ENCODE results near the gene ATP6V1A. TPM values are rescaled to one million over a fixed set of nuclear protein-coding genes. Genes with fewer than 3 reads are reported as not detected.

The ATP6V1A gene
- total and polyA plus RNA-seq, 2 of the 13 experiments (the other 11 are each of a cell fraction or from before 2014, with no cell fraction given), result 23.4 to 95.1 TPM

GRCh38 chr3:113744941-113745755 lies 1.7 kb upstream of the ATP6V1A start:
- WGBS (ENCODE audit: low lambda C conversion rate), result under 1% methylated on average over 25 of the region's 35 CpGs
- in situ Hi-C loops (cut with HindIII; ENCODE audit: extremely low pct_ligation_motif_present, low pct_unique_long_range_greater_than_20kb) (loop anchor here (10.0 kb wide), 1 partner anchor 90 kb away; the partner anchor contains the start of gene GRAMD1C), intact Hi-C loops (cut with micrococcal nuclease; ENCODE audit: unreplicated experiment) (loop anchor here (1.0 to 10.0 kb wide), 6 partner anchors 9 to 250 kb away; partner anchors contain the start of gene USF3)
- Histone ChIP-seq H3K4me3 (replicated peaks in 1 of 3; ENCODE audit: insufficient read depth in 1 of 3, low read depth in 2 of 3, low read length in 3 of 3) (peak overlapping the region; percentile 92 to 100 (median 97)), H3K9ac (ENCODE audit: insufficient read depth, low read depth, low read length) (peak overlapping the region; percentile 98), H3K9me3 (ENCODE audit: low read length) (no peaks in the 10 kb centered on the region), H3K27me3 (ENCODE audit: control insufficient read depth in 1 of 2, insufficient read depth in 2 of 2, low read length in 2 of 2) (no peaks in the 10 kb centered on the region; a peak in 1 of 5 replicates), H3K4me2 (ENCODE audit: low read depth, low read length) (peak overlapping the region; percentile 97), H4K20me1 (ENCODE audit: insufficient read depth, low read length) (peaks cover 30% of the 10 kb centered on the region), H3K4me1 (ENCODE audit: insufficient read depth, low read length) (peaks cover 60% of the 10 kb centered on the region), H3K27ac (ENCODE audit: extremely low read length, insufficient read depth, low read length) (peak overlapping the region; percentile 100), H3K79me2 (ENCODE audit: insufficient read depth, low read length) (peaks cover 89% of the 10 kb centered on the region), H3K36me3 (replicated peaks in 1 of 2; ENCODE audit: control insufficient read depth in 1 of 2, insufficient read depth in 2 of 2, low read length in 2 of 2) (no peaks in the 10 kb centered on the region; a peak in 1 of 5 replicates), H2AFZ (ENCODE audit: low read length) (no peak overlapping the region)
- DNase-seq (ENCODE audit: low spot score) (peak; percentile 79), ATAC-seq (peak; percentile 73), FAIRE-seq (peak; percentile 94)
- CTCF ChIA-PET (ENCODE audit: low intra/inter-chr PET ratio, low total read pairs), result interaction anchor here (0.6 to 2.1 kb wide), 3 partner anchors 9 to 286 kb away, joined by 3 to 20 read pairs (median 4); no protein-coding TSS in a partner anchor
- BruUV-seq (replicated peaks), result no TSS peak
- POLR2A ChIA-PET, result interaction anchor here (0.8 to 4.0 kb wide), 6 partner anchors 22 to 726 kb away, joined by 3 to 22 read pairs (median 3); partner anchors contain the start of genes CCDC191 and USF3
- TF ChIP-seq HMGA1 (CRISPR knock-in tag; conservative IDR thresholded peaks at IDR 0.05) (no peak), ZNF652 (CRISPR knock-in tag; IDR thresholded peaks at IDR 0.05; ENCODE audit: borderline replicate concordance, low read depth) (no peak), TARDBP (CRISPR knock-in tag; IDR thresholded peaks at IDR 0.05) (no peak), NR3C1 (CRISPR knock-in tag; IDR thresholded peaks at IDR 0.05) (no peak), POLR2A (IDR thresholded peaks at IDR 0.05; ENCODE audit: insufficient read depth in 1 of 2, low read depth in 2 of 2, low read length in 2 of 2) (0 out of 4 replicates have a peak, but pooled peaks of 1 of the 2 experiments have one; percentile 10), CREB1 (IDR thresholded peaks at IDR 0.05) (no peak), CREB1 (CRISPR knock-in tag; IDR thresholded peaks at IDR 0.05) (no peak), ZHX2 (IDR thresholded peaks at IDR 0.05; ENCODE audit: low read depth) (no peak), ZHX2 (CRISPR knock-in tag; IDR thresholded peaks at IDR 0.05; ENCODE audit: borderline replicate concordance) (0 out of 2 replicates have a peak, but pooled peaks have one; percentile 14), ZNF839 (CRISPR knock-in tag; IDR thresholded peaks at IDR 0.05; ENCODE audit: borderline replicate concordance) (no peak), ZNF672 (CRISPR knock-in tag; IDR thresholded peaks at IDR 0.05) (no peak), ZNF484 (CRISPR knock-in tag; IDR thresholded peaks at IDR 0.05; ENCODE audit: borderline replicate concordance, low read depth) (no peak)
- TF ChIP-seq, protein P1, sequence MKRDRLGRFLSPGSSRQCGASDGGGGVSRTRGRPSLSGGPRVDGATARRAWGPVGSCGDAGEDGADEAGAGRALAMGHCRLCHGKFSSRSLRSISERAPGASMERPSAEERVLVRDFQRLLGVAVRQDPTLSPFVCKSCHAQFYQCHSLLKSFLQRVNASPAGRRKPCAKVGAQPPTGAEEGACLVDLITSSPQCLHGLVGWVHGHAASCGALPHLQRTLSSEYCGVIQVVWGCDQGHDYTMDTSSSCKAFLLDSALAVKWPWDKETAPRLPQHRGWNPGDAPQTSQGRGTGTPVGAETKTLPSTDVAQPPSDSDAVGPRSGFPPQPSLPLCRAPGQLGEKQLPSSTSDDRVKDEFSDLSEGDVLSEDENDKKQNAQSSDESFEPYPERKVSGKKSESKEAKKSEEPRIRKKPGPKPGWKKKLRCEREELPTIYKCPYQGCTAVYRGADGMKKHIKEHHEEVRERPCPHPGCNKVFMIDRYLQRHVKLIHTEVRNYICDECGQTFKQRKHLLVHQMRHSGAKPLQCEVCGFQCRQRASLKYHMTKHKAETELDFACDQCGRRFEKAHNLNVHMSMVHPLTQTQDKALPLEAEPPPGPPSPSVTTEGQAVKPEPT (CRISPR knock-in tag; IDR thresholded peaks at IDR 0.05; ENCODE audit: low read depth), result no peak; the same call in 1 of the 2 replicates
- TF ChIP-seq, protein P2, sequence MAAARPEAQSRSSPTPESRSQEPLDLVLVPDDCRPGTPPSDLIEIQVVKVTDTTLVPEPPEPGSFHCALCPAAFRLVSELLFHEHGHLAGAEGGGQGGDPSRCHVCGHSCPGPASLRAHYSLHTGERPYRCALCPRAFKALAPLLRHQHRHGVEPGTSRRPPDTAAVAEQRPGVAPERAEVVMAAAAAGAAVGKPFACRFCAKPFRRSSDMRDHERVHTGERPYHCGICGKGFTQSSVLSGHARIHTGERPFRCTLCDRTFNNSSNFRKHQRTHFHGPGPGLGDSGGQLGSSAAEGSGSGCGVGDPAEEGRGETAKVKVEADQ (CRISPR knock-in tag; IDR thresholded peaks at IDR 0.05; ENCODE audit: borderline replicate concordance), result no peak
